HL-60 (cell line): ENCODE measurements around the gene TENM4.

Source experiments
- POLR2AphosphoS5 ChIP-seq: IDR thresholded peaks from 2 replicates; pipeline ENCODE4 v1.6.1; 2012; ENCODE audit warnings: low read depth
- TF ChIP-seq, protein P1 (sequence below): IDR thresholded peaks from one replicate; pipeline ENCODE4 v1.5.1; 2011; ENCODE audit warnings: low read length, control low read depth, inconsistent platforms; ENCODE audit not compliant: insufficient read depth
- TF ChIP-seq, protein P2 (sequence below): IDR thresholded peaks from 2 replicates; pipeline ENCODE4 v1.6.1; 2012; ENCODE audit warnings: low read depth; ENCODE audit not compliant: insufficient replicate concordance

DNA sequence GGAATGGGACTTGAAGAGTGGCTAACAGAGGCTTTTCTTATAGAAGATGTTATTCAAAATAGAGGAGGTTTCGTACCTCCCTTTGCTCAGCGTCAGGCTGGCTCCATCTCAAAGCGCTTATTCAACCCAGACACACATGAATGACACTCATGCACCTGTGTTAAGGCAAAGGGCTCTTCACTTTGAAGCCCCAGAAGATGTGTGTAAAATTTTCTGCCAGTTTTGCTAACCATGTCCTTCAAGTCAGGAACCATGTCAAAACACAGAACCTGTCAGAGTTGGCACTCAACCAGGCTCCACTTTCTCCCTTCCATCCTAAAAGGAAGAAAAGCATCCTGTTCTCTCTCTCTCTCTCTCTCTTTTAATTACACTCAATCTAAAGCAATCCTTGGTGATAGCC is 513.3 kb downstream of the TENM4 start:
- TF ChIP-seq, protein P1, sequence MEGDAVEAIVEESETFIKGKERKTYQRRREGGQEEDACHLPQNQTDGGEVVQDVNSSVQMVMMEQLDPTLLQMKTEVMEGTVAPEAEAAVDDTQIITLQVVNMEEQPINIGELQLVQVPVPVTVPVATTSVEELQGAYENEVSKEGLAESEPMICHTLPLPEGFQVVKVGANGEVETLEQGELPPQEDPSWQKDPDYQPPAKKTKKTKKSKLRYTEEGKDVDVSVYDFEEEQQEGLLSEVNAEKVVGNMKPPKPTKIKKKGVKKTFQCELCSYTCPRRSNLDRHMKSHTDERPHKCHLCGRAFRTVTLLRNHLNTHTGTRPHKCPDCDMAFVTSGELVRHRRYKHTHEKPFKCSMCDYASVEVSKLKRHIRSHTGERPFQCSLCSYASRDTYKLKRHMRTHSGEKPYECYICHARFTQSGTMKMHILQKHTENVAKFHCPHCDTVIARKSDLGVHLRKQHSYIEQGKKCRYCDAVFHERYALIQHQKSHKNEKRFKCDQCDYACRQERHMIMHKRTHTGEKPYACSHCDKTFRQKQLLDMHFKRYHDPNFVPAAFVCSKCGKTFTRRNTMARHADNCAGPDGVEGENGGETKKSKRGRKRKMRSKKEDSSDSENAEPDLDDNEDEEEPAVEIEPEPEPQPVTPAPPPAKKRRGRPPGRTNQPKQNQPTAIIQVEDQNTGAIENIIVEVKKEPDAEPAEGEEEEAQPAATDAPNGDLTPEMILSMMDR: no peak
- TF ChIP-seq POLR2AphosphoS5: no peak
- TF ChIP-seq, protein P2, sequence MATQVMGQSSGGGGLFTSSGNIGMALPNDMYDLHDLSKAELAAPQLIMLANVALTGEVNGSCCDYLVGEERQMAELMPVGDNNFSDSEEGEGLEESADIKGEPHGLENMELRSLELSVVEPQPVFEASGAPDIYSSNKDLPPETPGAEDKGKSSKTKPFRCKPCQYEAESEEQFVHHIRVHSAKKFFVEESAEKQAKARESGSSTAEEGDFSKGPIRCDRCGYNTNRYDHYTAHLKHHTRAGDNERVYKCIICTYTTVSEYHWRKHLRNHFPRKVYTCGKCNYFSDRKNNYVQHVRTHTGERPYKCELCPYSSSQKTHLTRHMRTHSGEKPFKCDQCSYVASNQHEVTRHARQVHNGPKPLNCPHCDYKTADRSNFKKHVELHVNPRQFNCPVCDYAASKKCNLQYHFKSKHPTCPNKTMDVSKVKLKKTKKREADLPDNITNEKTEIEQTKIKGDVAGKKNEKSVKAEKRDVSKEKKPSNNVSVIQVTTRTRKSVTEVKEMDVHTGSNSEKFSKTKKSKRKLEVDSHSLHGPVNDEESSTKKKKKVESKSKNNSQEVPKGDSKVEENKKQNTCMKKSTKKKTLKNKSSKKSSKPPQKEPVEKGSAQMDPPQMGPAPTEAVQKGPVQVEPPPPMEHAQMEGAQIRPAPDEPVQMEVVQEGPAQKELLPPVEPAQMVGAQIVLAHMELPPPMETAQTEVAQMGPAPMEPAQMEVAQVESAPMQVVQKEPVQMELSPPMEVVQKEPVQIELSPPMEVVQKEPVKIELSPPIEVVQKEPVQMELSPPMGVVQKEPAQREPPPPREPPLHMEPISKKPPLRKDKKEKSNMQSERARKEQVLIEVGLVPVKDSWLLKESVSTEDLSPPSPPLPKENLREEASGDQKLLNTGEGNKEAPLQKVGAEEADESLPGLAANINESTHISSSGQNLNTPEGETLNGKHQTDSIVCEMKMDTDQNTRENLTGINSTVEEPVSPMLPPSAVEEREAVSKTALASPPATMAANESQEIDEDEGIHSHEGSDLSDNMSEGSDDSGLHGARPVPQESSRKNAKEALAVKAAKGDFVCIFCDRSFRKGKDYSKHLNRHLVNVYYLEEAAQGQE: no peak
